SU-DHL-6 (cell line): ENCODE data around the gene MRRF.
A peak's percentile ranks its signal among the peaks of the same experiment; 100 is the strongest.

Experiments
- H2AFZ ChIP-seq: fragments of 200-600 bp; sonication (generic); 2 replicates; pipeline ENCODE4 v1.6.1; 2014; ENCODE audit warnings: low read depth, mild to moderate bottlenecking, moderate library complexity, mixed read lengths, antibody characterized with exemption, low read length; ENCODE audit not compliant: severe bottlenecking
- H3F3A ChIP-seq: fragments of 200-600 bp; shearing (Covaris generic); 2 replicates; pipeline ENCODE4 v1.6.0; 2016; ENCODE audit warnings: antibody characterized with exemption, mild to moderate bottlenecking; ENCODE audit not compliant: insufficient read depth
- H3K27ac ChIP-seq: fragments of 200-600 bp; sonication (generic); 2 replicates; pipeline ENCODE4 v1.5.1; 2016; ENCODE audit warnings: low read depth, mild to moderate bottlenecking, low read length, moderate library complexity, mixed read lengths
- H3K27me3 ChIP-seq: fragments of 200-600 bp; sonication (generic), shearing (Covaris generic); 2 replicates; pipeline ENCODE4 v1.6.0; 2014; ENCODE audit warnings: mild to moderate bottlenecking, low read length
- H3K36me3 ChIP-seq: fragments of 200-600 bp; sonication (generic); 2 replicates; pipeline ENCODE4 v1.6.1; 2014; ENCODE audit warnings: mild to moderate bottlenecking, low read length, mixed read lengths
- H3K4me2 ChIP-seq: fragments of 300-600, 200-600 bp; shearing (Covaris generic), sonication (generic); 2 replicates; pipeline ENCODE4 v1.6.0; 2014; ENCODE audit warnings: low read length, low read depth, mild to moderate bottlenecking; ENCODE audit not compliant: poor library complexity, severe bottlenecking
- H3K4me3 ChIP-seq: fragments of 200-600 bp; sonication (generic); 2 replicates; pipeline ENCODE4 v1.5.1; 2014; ENCODE audit warnings: antibody characterized with exemption, low read length, mild to moderate bottlenecking, mixed read lengths; ENCODE audit not compliant: insufficient read depth, poor library complexity, severe bottlenecking
- H3K79me2 ChIP-seq: fragments of 200-600 bp; sonication (generic); 2 replicates; pipeline ENCODE4 v1.6.1; 2014; ENCODE audit warnings: mild to moderate bottlenecking, low read length, moderate library complexity; ENCODE audit not compliant: insufficient read depth
- H3K9ac ChIP-seq: fragments of 200-600 bp; sonication (generic); 2 replicates; pipeline ENCODE4 v1.7.0; 2014; ENCODE audit warnings: mild to moderate bottlenecking, low read length
- H3K9me2 ChIP-seq: fragments of 200-600 bp; sonication (generic); replicated peaks from 2 replicates; pipeline ENCODE4 v1.6.1; 2014; ENCODE audit warnings: low read length; ENCODE audit not compliant: insufficient read depth
- H3K9me3 ChIP-seq: fragments of 200-600 bp; sonication (generic); 2 replicates; pipeline ENCODE4 v1.6.1; 2014; ENCODE audit warnings: low read length, mixed read lengths; ENCODE audit not compliant: insufficient read depth
- H4K20me1 ChIP-seq: fragments of 200-600 bp; sonication (generic); 2 replicates; pipeline ENCODE4 v1.6.1; 2014; ENCODE audit warnings: low read depth, mild to moderate bottlenecking, antibody characterized with exemption, low read length, moderate library complexity, mixed read lengths
- EZH2phosphoT487 ChIP-seq: fragments of 200-600 bp; sonication (generic), shearing (Covaris generic); conservative IDR thresholded peaks from 2 replicates; pipeline ENCODE4 v1.6.1; 2018; ENCODE audit warnings: mild to moderate bottlenecking, antibody characterized with exemption, low read length, moderate library complexity, mixed read lengths
- TF ChIP-seq, protein P1 (sequence below): fragments of 200-600 bp; sonication (generic); IDR thresholded peaks from one replicate; pipeline ENCODE4 v1.5.1; 2017; ENCODE audit warnings: antibody characterized with exemption, mild to moderate bottlenecking, low read length, moderate library complexity; ENCODE audit not compliant: insufficient read depth, poor library complexity, severe bottlenecking

The MRRF gene, protein sequence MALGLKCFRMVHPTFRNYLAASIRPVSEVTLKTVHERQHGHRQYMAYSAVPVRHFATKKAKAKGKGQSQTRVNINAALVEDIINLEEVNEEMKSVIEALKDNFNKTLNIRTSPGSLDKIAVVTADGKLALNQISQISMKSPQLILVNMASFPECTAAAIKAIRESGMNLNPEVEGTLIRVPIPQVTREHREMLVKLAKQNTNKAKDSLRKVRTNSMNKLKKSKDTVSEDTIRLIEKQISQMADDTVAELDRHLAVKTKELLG

DNA sequence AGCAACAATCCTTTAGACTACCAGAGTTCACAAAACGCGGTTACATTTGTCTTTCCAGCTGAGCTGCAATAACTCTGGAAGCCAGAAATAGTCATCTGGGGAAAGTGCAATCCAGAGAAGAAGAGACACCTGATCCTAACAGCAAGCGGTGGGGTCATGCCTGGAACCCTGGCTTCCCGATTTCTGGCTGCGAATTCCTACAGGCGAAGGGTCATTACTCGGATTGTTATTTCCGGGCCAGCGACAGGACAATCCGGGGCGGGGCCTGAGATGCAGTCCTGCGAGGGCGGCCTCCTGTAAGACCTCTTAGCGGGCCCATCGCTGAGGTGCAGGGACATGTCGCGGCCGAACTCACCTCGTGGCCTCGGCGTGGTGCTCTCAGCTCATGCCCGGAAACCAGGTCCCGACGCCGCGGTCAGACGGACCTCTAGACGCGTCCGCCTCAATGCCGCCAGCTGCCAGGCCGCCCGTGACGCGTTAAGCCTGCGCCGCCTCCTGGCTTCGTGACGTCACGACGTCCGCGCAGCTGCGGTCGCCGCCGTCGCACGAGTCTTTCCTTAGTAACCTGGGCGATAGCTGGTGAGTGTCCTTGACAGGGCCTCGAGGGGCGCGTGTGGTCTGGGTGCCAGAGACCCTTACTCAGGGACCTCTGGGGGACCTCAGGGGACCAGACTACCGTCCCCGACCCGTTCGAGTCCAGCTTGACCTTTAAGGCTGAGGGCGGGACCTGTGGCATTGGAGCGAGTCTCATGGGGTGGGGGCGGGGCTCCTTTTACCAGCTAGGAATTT, at the start of gene MRRF, which contains the start of gene RBM18:
Gene MRRF (plus strand): TSS at position 523 of the 789 bp plus-strand sequence. CDS start 6,010 bp downstream, outside the sequence.
Gene RBM18 (minus strand): TSS at position 481 of the 789 bp plus-strand sequence. CDS start 3,348 bp downstream, outside the sequence.
- no peaks in the 10 kb centered on the region for H4K20me1 ChIP-seq
- H3K27me3 ChIP-seq: no peaks in the 10 kb centered on the region
- no peak for TF ChIP-seq EZH2phosphoT487
- TF ChIP-seq, protein P1, sequence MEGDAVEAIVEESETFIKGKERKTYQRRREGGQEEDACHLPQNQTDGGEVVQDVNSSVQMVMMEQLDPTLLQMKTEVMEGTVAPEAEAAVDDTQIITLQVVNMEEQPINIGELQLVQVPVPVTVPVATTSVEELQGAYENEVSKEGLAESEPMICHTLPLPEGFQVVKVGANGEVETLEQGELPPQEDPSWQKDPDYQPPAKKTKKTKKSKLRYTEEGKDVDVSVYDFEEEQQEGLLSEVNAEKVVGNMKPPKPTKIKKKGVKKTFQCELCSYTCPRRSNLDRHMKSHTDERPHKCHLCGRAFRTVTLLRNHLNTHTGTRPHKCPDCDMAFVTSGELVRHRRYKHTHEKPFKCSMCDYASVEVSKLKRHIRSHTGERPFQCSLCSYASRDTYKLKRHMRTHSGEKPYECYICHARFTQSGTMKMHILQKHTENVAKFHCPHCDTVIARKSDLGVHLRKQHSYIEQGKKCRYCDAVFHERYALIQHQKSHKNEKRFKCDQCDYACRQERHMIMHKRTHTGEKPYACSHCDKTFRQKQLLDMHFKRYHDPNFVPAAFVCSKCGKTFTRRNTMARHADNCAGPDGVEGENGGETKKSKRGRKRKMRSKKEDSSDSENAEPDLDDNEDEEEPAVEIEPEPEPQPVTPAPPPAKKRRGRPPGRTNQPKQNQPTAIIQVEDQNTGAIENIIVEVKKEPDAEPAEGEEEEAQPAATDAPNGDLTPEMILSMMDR: no peak
- peak within 1 kb of the TSS; percentile 95 for H3K27ac ChIP-seq
- H3K36me3 ChIP-seq: peaks cover 8% of the 10 kb centered on the region; the same call in 1 of the 2 replicates
- H3K9ac ChIP-seq: peak within 1 kb of the TSS; percentile 89
- H3K4me3 ChIP-seq: peak within 1 kb of the TSS; percentile 97
- H3K9me3 ChIP-seq: no peaks in the 10 kb centered on the region
- peaks cover 81% of the 10 kb centered on the region for H3K79me2 ChIP-seq
- peaks cover 27% of the 10 kb centered on the region for H3F3A ChIP-seq
- H3K4me2 ChIP-seq: peak within 1 kb of the TSS; percentile 91
- H3K9me2 ChIP-seq: no peaks in the 10 kb centered on the region
- H2AFZ ChIP-seq: peak within 1 kb of the TSS; percentile 74

DNA sequence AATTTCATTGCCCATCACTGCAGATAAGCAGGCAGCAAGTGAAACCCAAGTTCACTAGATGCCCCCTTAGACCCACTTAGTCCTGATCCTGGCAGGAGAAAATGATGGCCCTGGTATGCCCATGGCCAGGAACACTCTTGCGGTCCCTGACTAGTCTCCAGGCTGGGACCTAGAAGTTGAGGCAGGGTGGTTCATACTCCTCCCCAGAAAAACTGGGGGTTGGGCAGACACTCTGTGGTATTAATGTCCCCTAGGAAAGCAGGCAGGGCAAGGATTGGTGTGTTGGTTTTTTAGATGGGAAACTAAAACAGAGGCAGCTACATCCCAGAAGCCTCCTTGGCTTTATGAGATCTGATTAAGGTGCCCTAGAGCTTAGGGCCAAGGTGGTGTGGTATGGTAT, 49.0 kb upstream of the MRRF start:
- H3F3A ChIP-seq: no peaks in the 10 kb centered on the region
- H3K27ac ChIP-seq: no peak overlapping the region
- H3K36me3 ChIP-seq: no peaks in the 10 kb centered on the region
- no peaks in the 10 kb centered on the region for H3K9me3 ChIP-seq
- no peak overlapping the region for H2AFZ ChIP-seq
- H3K4me3 ChIP-seq: no peak overlapping the region
- no peaks in the 10 kb centered on the region for H4K20me1 ChIP-seq
- H3K9ac ChIP-seq: no peak overlapping the region
- H3K27me3 ChIP-seq: no peaks in the 10 kb centered on the region
- TF ChIP-seq EZH2phosphoT487: no peak
- TF ChIP-seq, protein P1: no peak
- no peaks in the 10 kb centered on the region for H3K9me2 ChIP-seq
- H3K4me2 ChIP-seq: no peak overlapping the region
- H3K79me2 ChIP-seq: no peaks in the 10 kb centered on the region

DNA sequence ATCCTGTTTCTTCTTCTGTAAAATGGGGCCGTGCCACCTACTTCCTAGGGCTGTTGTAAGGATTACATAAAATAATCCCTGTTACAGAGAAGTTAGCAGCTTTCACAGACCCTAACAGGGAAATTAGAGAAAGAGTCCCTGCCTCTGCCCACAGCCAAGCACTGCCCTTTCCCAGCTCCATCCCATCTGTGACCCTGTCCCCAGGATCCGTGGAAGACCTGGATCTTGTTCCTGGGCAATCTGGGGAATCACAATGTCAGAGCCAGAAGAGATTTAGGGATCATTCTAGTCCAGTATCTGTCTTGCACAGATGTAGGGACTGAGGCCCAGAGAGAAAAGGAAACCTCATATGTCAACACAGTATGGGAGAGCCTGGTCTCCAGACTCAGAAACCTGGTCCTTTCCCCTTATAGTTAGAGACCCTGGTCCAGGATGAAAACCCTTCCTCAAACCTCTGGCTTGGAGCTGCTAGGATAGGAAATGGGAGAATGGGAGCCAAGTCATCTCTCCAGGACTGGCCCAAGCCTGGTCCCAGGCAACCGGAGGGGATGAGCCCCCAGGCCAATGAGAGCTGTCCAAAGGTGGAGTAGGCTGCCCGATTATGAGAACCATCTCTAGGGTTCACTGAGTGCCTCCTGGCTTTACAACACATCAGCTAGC, 48.4 kb upstream of the MRRF start:
- H3K9me3 ChIP-seq: no peaks in the 10 kb centered on the region
- no peaks in the 10 kb centered on the region for H3K9me2 ChIP-seq
- no peak overlapping the region for H3K4me2 ChIP-seq
- no peaks in the 10 kb centered on the region for H3K79me2 ChIP-seq
- no peaks in the 10 kb centered on the region for H4K20me1 ChIP-seq
- TF ChIP-seq EZH2phosphoT487: no peak
- TF ChIP-seq, protein P1: no peak
- no peaks in the 10 kb centered on the region for H3K27me3 ChIP-seq
- H3K9ac ChIP-seq: no peak overlapping the region
- no peaks in the 10 kb centered on the region for H3F3A ChIP-seq
- H3K27ac ChIP-seq: no peak overlapping the region
- H3K4me3 ChIP-seq: no peak overlapping the region
- no peak overlapping the region for H2AFZ ChIP-seq
- no peaks in the 10 kb centered on the region for H3K36me3 ChIP-seq
